ENCODE results near the gene TTC39B. TPM values are rescaled to one million over a fixed set of nuclear protein-coding genes. Genes with fewer than 3 reads are reported as not detected.

The TTC39B gene
- total RNA-seq, result 10 to 100 TPM; 17.8 to 20.3 TPM

DNA sequence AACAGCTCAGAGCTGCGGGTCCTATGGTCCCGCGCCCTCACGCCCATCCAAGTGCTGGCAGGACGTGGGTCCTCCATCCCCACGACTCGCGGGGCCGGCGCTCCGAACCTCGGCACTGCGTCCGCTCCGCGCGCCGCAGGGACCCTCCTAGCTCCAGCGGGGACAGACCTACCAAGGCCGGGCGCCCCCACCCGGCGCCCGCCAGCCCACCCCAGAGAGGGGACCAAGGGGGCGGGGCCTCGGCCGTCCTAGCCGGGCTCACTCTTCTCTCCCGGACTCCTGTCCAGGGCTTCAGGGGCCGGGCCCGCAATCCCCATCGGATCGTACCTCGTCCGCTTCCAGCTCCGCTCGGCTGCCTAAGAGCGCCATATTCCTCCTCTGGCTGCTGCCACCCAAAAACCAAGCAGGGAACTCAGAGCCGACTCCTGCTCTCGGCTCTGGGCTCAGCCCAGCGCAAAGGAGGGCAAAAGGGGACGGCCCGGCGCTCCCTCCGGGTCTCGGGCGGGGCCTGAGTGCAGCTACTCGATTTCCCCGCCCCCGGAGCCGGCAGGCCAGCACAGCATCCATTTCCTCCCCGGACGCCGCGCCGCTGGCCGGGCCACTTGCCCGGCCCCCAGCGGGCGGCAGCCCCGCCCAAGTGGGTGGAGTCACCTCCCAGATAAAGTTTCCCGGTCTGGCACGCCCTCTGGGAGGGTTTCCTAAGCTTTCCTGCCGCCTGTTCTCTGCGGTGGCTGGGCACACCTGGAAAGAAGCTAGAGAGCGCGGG is at the start of gene TTC39B:
TSS of gene TTC39B (minus strand) at position 460 of the 766 bp plus-strand sequence. CDS start at position 369, 91 bp downstream.
- ATAC-seq (peak; percentile 91), DNase-seq (peak; percentile 89)
- no peaks in the 10 kb centered on the region for H3K27me3 Mint-ChIP-seq (ENCODE audit: low read depth)
- ChIA-PET POLR2A (interaction anchor here (0.7 to 2.4 kb wide), 6 partner anchors 8 to 204 kb away, joined by 3 to 16 read pairs (median 4); partner anchors contain the start of gene PSIP1), CTCF (interaction anchor here (0.9 to 6.4 kb wide), 6 partner anchors 8 to 116 kb away, joined by 3 to 43 read pairs (median 6); partner anchors contain the start of gene SNAPC3)
- H3K36me3 Mint-ChIP-seq (ENCODE audit: low read depth), result peaks cover 16% of the 10 kb centered on the region
- peaks cover 51% of the 10 kb centered on the region for H3K4me1 Mint-ChIP-seq (ENCODE audit: low read depth)
- peak within 1 kb of the TSS; percentile 99 for H3K4me3 Mint-ChIP-seq
- H3K27ac Mint-ChIP-seq, result peak within 1 kb of the TSS; percentile 95
- no peaks in the 10 kb centered on the region for H3K9me3 Mint-ChIP-seq (ENCODE audit: insufficient read depth)

DNA sequence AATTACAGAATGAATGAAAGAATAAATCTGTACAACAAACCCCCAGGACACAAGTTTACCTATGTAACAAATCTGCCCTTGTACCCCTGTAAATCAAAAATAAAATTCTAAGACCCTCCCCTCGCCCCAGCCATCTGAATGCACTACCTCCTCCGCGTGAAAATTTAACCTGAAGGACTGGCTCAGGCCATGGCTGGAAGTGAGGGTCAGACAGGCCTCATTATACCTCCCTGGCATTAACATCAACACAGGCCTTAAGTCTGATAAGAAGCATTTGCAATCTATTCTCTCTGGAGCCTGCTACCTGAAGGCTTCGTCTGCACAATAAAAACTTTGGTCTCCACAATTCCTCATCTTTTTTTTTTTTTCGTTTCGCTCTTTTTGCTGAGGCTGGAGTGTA is 48.7 kb upstream of the TTC39B start:
- Mint-ChIP-seq H3K27ac (no peak overlapping the region), H3K4me3 (no peak overlapping the region), H3K36me3 (ENCODE audit: low read depth) (no peaks in the 10 kb centered on the region), H3K9me3 (ENCODE audit: insufficient read depth) (no peaks in the 10 kb centered on the region), H3K4me1 (ENCODE audit: low read depth) (peaks cover 26% of the 10 kb centered on the region), H3K27me3 (ENCODE audit: low read depth) (no peaks in the 10 kb centered on the region)
- DNase-seq (no peak), ATAC-seq (no peak)
- ChIA-PET POLR2A (no interaction called here), CTCF (interaction anchor here (0.8 to 2.2 kb wide), 11 partner anchors 10 to 252 kb away, joined by 3 to 11 read pairs (median 4); partner anchors contain the start of gene SNAPC3)

- Mint-ChIP-seq H3K27me3 (ENCODE audit: low read depth) (no peaks in the 10 kb centered on the region), H3K4me1 (ENCODE audit: low read depth) (peaks cover 30% of the 10 kb centered on the region), H3K36me3 (ENCODE audit: low read depth) (no peaks in the 10 kb centered on the region), H3K4me3 (no peak overlapping the region), H3K27ac (peak overlapping the region; percentile 55), H3K9me3 (ENCODE audit: insufficient read depth) (no peaks in the 10 kb centered on the region)
- ChIA-PET CTCF (interaction anchor here (0.6 to 2.2 kb wide), 15 partner anchors 10 to 224 kb away, joined by 3 to 11 read pairs (median 3); partner anchors contain the start of gene SNAPC3), POLR2A (interaction anchor here (0.9 kb wide), 1 partner anchor 55 kb away, joined by 3 read pairs; no protein-coding TSS in a partner anchor)
- ATAC-seq (peak; percentile 48), DNase-seq (peak; percentile 24)
Observed at GRCh38 chr9:15354713-15355112, 47.7 kb upstream of the TTC39B start.

GRCh38 chr9:15353892-15354291 is 46.9 kb upstream of the TTC39B start:
- Mint-ChIP-seq H3K27ac (no peak overlapping the region), H3K4me3 (no peak overlapping the region), H3K36me3 (ENCODE audit: low read depth) (no peaks in the 10 kb centered on the region), H3K9me3 (ENCODE audit: insufficient read depth) (no peaks in the 10 kb centered on the region), H3K27me3 (ENCODE audit: low read depth) (no peaks in the 10 kb centered on the region), H3K4me1 (ENCODE audit: low read depth) (peaks cover 30% of the 10 kb centered on the region)
- ChIA-PET CTCF (interaction anchor here (0.7 to 2.2 kb wide), 2 partner anchors 37 to 43 kb away, joined by 3 to 9 read pairs; no protein-coding TSS in a partner anchor), POLR2A (no interaction called here)
- DNase-seq (no peak), ATAC-seq (no peak)

- ChIA-PET POLR2A (no interaction called here), CTCF (interaction anchor here (1.1 to 1.6 kb wide), 2 partner anchors 20 to 22 kb away, joined by 3 to 4 read pairs; no protein-coding TSS in a partner anchor)
- Mint-ChIP-seq H3K4me3 (no peak overlapping the region), H3K27ac (no peak overlapping the region), H3K9me3 (ENCODE audit: insufficient read depth) (no peaks in the 10 kb centered on the region), H3K4me1 (ENCODE audit: low read depth) (peaks cover 29% of the 10 kb centered on the region), H3K27me3 (ENCODE audit: low read depth) (no peaks in the 10 kb centered on the region), H3K36me3 (ENCODE audit: low read depth) (no peaks in the 10 kb centered on the region)
- no peak for DNase-seq
- no peak for ATAC-seq
Observed at GRCh38 chr9:15352306-15352705, 45.3 kb upstream of the TTC39B start.

DNA sequence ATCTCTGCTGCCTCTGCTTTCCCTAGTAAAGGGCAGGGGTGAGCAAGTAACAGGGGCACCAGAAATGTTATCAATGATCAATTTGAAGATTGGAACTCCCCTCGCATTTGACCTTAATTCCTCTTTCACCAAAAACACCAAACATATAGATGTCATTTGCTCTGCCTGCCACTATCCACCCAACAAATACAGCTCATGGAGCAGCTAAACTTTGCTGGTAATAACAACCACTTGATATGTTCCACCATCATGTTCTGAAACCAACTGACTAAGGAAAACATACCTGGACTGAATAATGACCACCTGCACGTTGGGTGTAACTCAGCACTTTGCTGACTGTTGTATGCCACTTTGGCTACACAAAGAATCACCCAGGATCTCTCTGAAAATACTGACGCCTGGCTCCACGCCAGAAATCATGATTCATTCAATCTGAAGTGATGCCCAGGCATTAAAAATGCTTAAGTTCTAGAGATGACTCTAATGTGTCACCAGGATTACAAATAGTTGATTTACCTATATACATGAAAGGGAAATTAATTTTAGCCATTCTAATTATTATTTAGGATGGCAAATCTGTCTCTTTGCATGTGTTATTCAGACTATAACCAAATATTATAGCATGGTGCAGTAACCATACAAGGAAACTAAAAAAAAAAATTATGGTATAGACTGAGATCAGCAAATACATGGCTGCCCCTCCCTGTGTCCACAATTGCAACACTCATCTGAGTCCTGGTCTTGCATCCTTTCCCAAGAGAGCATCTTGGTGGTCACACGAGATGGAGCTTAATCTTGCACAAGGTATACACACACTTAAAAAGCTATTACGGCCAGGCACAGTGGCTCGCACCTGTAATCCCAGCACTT is 43.1 kb upstream of the TTC39B start:
- ChIA-PET POLR2A (no interaction called here), CTCF (no interaction called here)
- no peak overlapping the region for H3K4me3 Mint-ChIP-seq
- no peak for DNase-seq
- no peaks in the 10 kb centered on the region for H3K27me3 Mint-ChIP-seq (ENCODE audit: low read depth)
- no peak overlapping the region for H3K27ac Mint-ChIP-seq
- no peaks in the 10 kb centered on the region for H3K36me3 Mint-ChIP-seq (ENCODE audit: low read depth)
- no peak for ATAC-seq
- no peaks in the 10 kb centered on the region for H3K9me3 Mint-ChIP-seq (ENCODE audit: insufficient read depth)
- peaks cover 17% of the 10 kb centered on the region for H3K4me1 Mint-ChIP-seq (ENCODE audit: low read depth)

DNA sequence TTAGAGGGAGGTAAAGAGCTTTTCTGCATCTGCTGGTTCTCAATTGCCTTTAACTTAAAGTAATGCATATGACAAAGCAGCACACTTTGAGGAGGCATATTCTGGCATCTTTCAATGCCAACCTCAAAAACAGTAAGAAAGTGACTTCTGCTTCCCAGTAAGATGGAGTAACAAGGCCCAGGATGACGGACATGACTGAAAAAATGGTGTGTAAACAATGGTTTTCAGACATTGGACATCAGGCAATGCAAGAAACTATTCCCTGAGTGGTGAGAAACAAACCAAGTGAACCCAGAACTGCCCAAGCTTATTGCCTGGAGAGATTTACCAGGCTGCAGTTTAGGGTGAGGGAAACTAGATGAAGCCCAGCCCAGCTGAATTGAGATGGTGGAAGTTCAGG is 39.8 kb upstream of the TTC39B start:
- Mint-ChIP-seq H3K27me3 (ENCODE audit: low read depth) (no peaks in the 10 kb centered on the region), H3K4me3 (no peak overlapping the region), H3K4me1 (ENCODE audit: low read depth) (peaks cover 9% of the 10 kb centered on the region), H3K27ac (no peak overlapping the region), H3K9me3 (ENCODE audit: insufficient read depth) (no peaks in the 10 kb centered on the region), H3K36me3 (ENCODE audit: low read depth) (no peaks in the 10 kb centered on the region)
- ChIA-PET POLR2A (no interaction called here), CTCF (no interaction called here)
- DNase-seq (no peak), ATAC-seq (no peak)

- no peak for DNase-seq
- no peaks in the 10 kb centered on the region for H3K27me3 Mint-ChIP-seq (ENCODE audit: low read depth)
- H3K4me3 Mint-ChIP-seq, result no peak overlapping the region
- ATAC-seq, result no peak
- no peaks in the 10 kb centered on the region for H3K9me3 Mint-ChIP-seq (ENCODE audit: insufficient read depth)
- POLR2A ChIA-PET, result no interaction called here
- H3K27ac Mint-ChIP-seq, result no peak overlapping the region
- no peaks in the 10 kb centered on the region for H3K4me1 Mint-ChIP-seq (ENCODE audit: low read depth)
- no peaks in the 10 kb centered on the region for H3K36me3 Mint-ChIP-seq (ENCODE audit: low read depth)
- CTCF ChIA-PET, result no interaction called here
Observed at GRCh38 chr9:15344191-15344590, 37.2 kb upstream of the TTC39B start.

GRCh38 chr9:15333376-15333881 is 26.4 kb upstream of the TTC39B start:
- Mint-ChIP-seq H3K4me3 (no peak overlapping the region), H3K36me3 (ENCODE audit: low read depth) (no peaks in the 10 kb centered on the region), H3K4me1 (ENCODE audit: low read depth) (no peaks in the 10 kb centered on the region), H3K27me3 (ENCODE audit: low read depth) (peaks cover 3% of the 10 kb centered on the region), H3K9me3 (ENCODE audit: insufficient read depth) (no peaks in the 10 kb centered on the region), H3K27ac (no peak overlapping the region)
- ChIA-PET POLR2A (no interaction called here), CTCF (interaction anchor here (1.1 to 1.4 kb wide), 2 partner anchors 34 to 123 kb away, joined by 3 read pairs; no protein-coding TSS in a partner anchor)
- ATAC-seq (no peak), DNase-seq (no peak)

- Mint-ChIP-seq H3K4me1 (ENCODE audit: low read depth) (no peaks in the 10 kb centered on the region), H3K27me3 (ENCODE audit: low read depth) (peaks cover 3% of the 10 kb centered on the region), H3K4me3 (no peak overlapping the region), H3K9me3 (ENCODE audit: insufficient read depth) (no peaks in the 10 kb centered on the region), H3K27ac (no peak overlapping the region), H3K36me3 (ENCODE audit: low read depth) (no peaks in the 10 kb centered on the region)
- POLR2A ChIA-PET, result no interaction called here
- CTCF ChIA-PET, result interaction anchor here (1.1 to 1.4 kb wide), 2 partner anchors 33 to 122 kb away, joined by 3 read pairs; no protein-coding TSS in a partner anchor
- ATAC-seq, result no peak
- DNase-seq, result no peak
Observed at GRCh38 chr9:15332939-15333338, 25.9 kb upstream of the TTC39B start.

DNA sequence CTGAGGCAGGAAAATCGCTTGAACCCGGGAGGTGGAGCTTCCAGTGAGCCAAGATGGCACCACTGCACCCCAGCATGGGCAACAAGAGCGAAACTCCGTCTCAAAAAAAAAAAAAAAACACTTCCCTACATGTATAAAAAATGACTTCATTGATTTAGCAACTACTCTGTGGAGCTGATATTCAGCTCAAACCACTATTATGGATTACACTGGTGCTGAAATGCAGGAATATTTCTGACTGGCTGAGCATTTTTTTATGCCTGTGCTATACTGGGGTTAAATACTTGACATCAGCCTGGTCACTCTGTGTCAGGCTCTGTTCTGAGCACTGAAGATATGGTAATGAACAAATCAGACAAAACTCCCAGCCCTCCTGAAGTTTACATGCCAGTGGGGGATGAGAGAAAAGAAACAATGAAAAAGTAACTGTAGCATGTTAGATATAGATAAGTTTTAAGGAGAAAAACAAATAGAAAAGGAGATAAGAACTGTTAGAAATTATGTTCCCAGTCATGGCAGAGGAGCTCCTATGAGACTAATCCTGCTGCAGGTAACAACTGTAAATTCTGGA is 22.6 kb upstream of the TTC39B start:
- no peak overlapping the region for H3K4me3 Mint-ChIP-seq
- H3K9me3 Mint-ChIP-seq (ENCODE audit: insufficient read depth), result peaks cover 1% of the 10 kb centered on the region
- peaks cover 3% of the 10 kb centered on the region for H3K27me3 Mint-ChIP-seq (ENCODE audit: low read depth)
- no peak for ATAC-seq
- DNase-seq, result no peak
- no peaks in the 10 kb centered on the region for H3K36me3 Mint-ChIP-seq (ENCODE audit: low read depth)
- POLR2A ChIA-PET, result no interaction called here
- CTCF ChIA-PET, result interaction anchor here (0.6 to 1.1 kb wide), 2 partner anchors 19 to 33 kb away, joined by 3 to 4 read pairs; no protein-coding TSS in a partner anchor
- no peak overlapping the region for H3K27ac Mint-ChIP-seq
- no peaks in the 10 kb centered on the region for H3K4me1 Mint-ChIP-seq (ENCODE audit: low read depth)
